Measurements from ENCODE around the gene RAPGEF5.

RAPGEF5 gene

GRCh38 chr7:22151901-22152300 lies 205.1 kb downstream of the RAPGEF5 start:
- no peak for DNase-seq (ENCODE audit: low spot score)

- no peak for DNase-seq (ENCODE audit: low spot score)
These were observed 206.7 kb downstream of the RAPGEF5 start for GRCh38 chr7:22150221-22150620.

- DNase-seq (ENCODE audit: low spot score): no peak
These were observed 209.1 kb downstream of the RAPGEF5 start for GRCh38 chr7:22147868-22148267.

DNA sequence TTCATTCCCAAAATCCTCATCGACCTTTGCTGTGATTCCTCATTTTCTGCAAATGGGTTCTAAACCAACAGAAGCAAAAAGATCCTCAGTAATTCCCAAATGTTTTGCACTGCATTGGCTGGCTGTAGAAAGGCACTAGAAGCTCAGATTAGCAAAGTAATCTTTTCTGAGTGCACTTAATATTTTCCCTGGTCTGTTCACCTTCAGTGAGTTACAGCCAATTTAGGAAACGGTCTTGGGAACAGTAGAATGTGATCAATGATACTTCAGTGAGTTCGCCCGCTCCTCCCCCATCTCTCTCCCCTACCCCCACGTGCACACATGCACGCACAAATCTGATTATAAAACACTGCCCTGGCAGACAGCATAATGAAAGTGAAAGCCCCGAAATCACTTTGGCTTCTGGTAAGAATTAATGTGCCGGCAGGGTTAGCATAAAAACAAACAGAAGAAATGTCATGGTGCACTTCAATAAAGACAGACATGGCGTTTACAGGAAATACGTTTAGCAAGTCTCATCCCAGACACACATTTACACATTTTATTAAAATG lies 209.9 kb downstream of the RAPGEF5 start:
- no peak for DNase-seq (ENCODE audit: low spot score)

DNA sequence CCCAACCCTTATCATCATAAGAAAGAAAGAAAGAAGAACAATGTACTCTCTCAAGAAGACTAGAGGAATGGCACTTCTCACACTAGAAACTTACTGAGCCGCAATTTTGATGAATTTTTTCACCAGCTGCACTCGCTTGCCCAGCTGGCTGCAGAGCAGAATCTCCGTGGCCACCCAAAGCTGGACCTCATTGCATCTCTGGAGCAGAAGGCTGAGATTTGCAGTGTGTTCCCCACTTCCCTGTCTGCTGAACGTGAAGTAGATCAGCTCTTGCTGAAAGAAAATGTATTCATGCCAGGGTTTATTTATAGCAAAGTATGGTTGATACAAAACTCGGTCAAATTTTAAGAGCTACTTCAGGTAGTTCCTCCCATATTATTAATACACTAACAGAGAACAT lies 212.0 kb downstream of the RAPGEF5 start:
- DNase-seq (ENCODE audit: low spot score): no peak

- no peak for DNase-seq (ENCODE audit: low spot score)
These were observed 213.5 kb downstream of the RAPGEF5 start for GRCh38 chr7:22143491-22143890.

GRCh38 chr7:22142572-22142971 lies 214.4 kb downstream of the RAPGEF5 start:
- no peak for DNase-seq (ENCODE audit: low spot score)

- DNase-seq (ENCODE audit: low spot score): no peak
These were observed 215.6 kb downstream of the RAPGEF5 start for GRCh38 chr7:22141355-22141754.

DNA sequence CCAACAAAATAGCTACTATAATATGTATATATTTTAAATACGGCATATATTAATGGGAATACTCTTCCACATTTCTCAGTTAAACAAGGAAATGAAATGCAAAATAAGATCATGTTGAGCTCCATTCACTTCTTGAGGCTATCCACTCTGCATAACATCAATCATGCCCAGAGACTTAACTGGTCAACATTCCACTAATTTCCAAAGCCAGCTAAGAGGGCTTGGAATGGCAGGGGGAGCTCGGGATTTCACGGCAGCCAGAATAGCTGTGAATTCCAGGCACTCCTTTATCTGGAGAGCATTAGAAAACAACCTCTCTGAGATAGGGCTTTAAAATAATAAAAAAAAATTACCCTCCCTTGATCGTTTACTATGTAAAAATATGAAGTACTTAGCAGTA lies 216.4 kb downstream of the RAPGEF5 start:
- DNase-seq (ENCODE audit: low spot score): no peak

DNA sequence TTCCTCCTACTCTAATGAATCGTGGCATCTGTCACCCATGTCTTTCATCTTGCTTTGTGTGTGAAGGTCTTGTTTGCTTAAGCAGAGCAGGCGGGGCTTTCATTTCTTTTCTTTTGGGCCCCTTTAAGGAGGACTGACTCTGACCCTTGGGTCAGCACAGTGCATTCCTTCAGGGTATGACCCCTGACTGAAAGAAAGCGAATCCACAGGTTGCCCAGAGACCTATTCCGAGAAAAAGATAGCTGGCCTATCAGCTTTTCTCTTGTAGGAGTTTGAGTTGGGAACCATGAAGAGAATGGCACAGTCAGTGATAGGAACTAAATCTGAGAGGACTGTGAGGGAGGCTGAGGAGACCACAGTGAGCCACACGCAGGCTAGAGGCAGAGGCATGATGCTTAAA lies 218.1 kb downstream of the RAPGEF5 start:
- no peak for DNase-seq (ENCODE audit: low spot score)

- DNase-seq (ENCODE audit: low spot score): no peak
These were observed 218.8 kb downstream of the RAPGEF5 start for GRCh38 chr7:22138106-22138505.

DNA sequence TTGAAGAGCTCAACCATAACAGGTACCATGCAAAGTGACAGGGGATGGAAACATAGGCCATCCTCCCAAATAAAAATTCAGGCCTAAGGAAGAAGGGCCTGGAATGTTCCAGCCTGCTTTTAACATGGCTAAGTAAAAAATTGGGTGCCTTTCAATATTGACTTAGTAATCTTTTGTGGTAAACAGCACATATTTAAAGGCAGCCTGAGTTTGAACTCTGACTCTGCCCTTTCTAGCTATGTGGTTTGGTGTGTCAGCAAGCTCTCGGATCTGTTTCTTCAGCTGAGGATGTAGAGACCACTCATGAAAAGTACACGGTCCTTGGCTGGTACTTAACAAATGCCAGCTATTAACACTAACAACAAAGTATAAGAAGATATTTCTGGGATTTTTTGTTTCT lies 219.5 kb downstream of the RAPGEF5 start:
- DNase-seq (ENCODE audit: low spot score): peak; percentile 21

GRCh38 chr7:22137026-22137425 lies 219.9 kb downstream of the RAPGEF5 start:
- peak; percentile 19 for DNase-seq (ENCODE audit: low spot score)

- no peak for DNase-seq (ENCODE audit: low spot score)
These were observed 227.0 kb downstream of the RAPGEF5 start for GRCh38 chr7:22129819-22130580.

DNA sequence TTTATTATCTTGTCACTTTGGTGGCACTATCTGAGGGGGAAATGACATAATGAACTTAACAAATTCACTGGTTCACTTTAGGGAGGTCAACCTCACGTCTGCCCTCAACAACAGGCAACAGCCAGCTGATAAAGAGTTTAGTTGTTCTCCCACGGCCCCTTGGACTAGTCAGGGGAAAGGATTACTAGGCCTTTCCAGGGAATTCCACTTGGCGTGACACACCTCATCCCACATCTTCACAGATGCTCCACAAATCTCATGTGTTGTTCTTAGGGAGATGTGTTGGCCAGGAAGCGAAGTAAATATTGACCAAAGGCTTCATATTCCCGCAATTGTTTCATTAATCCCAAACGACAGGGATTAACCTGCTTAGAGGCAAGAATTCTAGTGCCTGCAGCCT lies 227.8 kb downstream of the RAPGEF5 start:
- no peak for DNase-seq (ENCODE audit: low spot score)

- no peak for DNase-seq (ENCODE audit: low spot score)
These were observed 228.4 kb downstream of the RAPGEF5 start for GRCh38 chr7:22128528-22128920.

DNA sequence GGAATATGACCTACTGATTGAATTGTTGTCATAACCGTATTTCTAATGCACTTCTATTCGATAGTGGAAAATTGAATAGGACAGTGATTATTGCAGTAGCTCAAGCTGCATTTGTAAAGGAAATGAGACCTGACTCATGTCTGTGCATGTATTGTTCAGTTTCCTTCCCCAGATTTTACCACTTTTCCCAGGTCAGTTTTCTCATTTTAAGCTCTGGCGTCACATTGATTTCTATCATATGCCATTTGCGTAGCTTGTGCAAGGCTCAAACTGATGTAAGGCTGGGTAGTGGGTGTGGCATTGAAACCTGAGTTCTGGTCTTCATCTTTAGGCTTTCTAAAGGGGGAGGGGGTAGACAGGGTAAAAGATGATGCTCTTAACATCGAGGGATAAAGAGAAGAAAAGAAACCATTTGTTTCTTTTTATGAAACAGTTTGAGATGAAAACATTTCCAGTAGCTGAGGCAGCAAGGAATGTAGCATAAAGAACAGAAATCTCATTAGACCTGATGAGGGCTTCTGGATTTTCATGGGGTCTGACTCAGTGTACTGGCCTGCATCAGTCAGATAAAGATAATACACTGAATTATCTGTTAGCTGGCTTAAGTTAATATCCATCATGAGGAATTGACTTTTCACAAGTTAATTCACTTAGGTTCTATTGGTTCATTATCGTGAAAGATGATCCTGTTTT lies 229.0 kb downstream of the RAPGEF5 start:
- DNase-seq (ENCODE audit: low spot score): no peak

DNA sequence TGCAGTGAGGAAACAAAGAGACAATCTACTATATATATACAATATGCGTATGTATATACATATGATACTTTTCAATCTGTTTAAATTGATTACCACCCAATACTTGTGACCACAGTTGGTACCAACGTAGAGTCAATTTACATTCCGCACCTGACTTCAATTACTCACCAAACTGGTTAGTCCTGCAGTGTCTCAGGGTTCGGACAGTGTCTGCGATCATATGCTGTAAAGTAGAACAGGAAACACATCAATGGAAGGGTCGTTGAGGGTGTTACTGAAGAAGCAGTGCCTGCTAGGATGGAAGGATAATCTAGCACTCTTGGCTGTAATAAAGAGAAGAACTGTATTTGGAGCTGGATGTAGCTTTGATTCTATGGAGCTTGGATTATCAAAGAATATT lies 231.5 kb downstream of the RAPGEF5 start:
- no peak for DNase-seq (ENCODE audit: low spot score)

DNA sequence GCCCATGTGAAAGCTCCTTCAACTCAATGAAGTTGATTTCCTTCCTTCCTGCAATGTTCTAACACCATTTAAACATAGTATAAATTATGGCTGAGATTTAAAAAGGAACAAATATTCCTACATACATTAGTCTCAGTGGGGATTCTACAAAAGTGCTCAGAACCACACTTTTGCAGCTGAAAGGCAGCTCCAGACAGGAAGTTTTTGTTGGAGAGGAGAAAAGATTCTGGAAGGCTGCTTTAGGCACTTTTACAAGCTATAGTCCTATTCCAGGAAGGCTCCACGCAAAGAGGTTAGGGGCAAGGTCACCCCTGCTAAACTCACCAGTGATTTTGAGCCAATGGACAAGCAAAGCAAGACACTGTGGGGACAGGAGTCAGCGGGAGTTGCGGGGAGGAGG lies 232.0 kb downstream of the RAPGEF5 start:
- DNase-seq (ENCODE audit: low spot score): no peak

DNA sequence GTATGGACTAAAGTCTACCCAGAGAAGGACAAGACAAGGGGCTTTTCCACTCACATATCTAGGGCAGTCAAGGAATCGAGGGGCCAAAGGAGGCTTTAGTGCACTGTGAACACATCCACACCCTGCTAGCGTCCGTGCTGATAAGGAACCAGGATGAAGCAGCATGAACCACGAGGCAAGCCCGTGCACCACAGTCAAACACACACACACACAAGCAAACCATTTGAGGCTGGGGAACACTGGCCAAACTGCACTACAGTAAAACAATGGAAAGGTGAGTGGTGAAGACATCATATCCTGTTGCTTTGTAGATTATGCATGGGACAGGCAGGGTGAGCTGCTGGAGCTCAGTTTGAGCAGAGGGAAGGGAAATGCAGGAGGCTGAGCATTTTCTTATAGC lies 233.8 kb downstream of the RAPGEF5 start:
- no peak for DNase-seq (ENCODE audit: low spot score)

GRCh38 chr7:22121702-22122474 lies 235.1 kb downstream of the RAPGEF5 start:
- peak; percentile 46 for DNase-seq (ENCODE audit: low spot score)

GRCh38 chr7:22120391-22121053 lies 236.4 kb downstream of the RAPGEF5 start:
- no peak for DNase-seq (ENCODE audit: low spot score)
